ENCODE data around the gene ST3GAL5.
"Not testable (repeated sequence)": the region's sequence is repeated elsewhere in the genome, so short reads cannot be mapped to it uniquely, and the experiment has no call there.

ST3GAL5 gene

GRCh38 chr2:85888684-85889626, at the start of gene ST3GAL5:
Gene ST3GAL5 (minus strand): TSS chr2:85888990. CDS start chr2:85888905, 85 bp downstream.
- peak within 1 kb of the TSS; percentile 87 for H3K4me3 Mint-ChIP-seq
- CTCF ChIA-PET: interaction anchor here (0.6 to 7.7 kb wide), 25 partner anchors 10 to 245 kb away, joined by 3 to 170 read pairs (median 4); no protein-coding TSS in a partner anchor
- H3K27ac Mint-ChIP-seq: peak within 1 kb of the TSS; percentile 93
- peaks cover 29% of the 10 kb centered on the region for H3K36me3 Mint-ChIP-seq
- peaks cover 4% of the 10 kb centered on the region for H3K27me3 Mint-ChIP-seq
- no peaks in the 10 kb centered on the region for H3K9me3 Mint-ChIP-seq
- peak; percentile 95 for DNase-seq
- H3K4me1 Mint-ChIP-seq: peaks cover 68% of the 10 kb centered on the region

GRCh38 chr2:85938456-85938855, 49.7 kb upstream of the ST3GAL5 start:
- CTCF ChIA-PET: interaction anchor here (1.0 kb wide), 1 partner anchor 97 kb away, joined by 5 read pairs; no protein-coding TSS in a partner anchor
- no peak overlapping the region for H3K27ac Mint-ChIP-seq
- H3K4me1 Mint-ChIP-seq: peaks cover 10% of the 10 kb centered on the region
- peaks cover 11% of the 10 kb centered on the region for H3K27me3 Mint-ChIP-seq
- peaks cover 21% of the 10 kb centered on the region for H3K9me3 Mint-ChIP-seq
- H3K36me3 Mint-ChIP-seq: peaks cover 9% of the 10 kb centered on the region
- no peak for DNase-seq
- no peak overlapping the region for H3K4me3 Mint-ChIP-seq

DNA sequence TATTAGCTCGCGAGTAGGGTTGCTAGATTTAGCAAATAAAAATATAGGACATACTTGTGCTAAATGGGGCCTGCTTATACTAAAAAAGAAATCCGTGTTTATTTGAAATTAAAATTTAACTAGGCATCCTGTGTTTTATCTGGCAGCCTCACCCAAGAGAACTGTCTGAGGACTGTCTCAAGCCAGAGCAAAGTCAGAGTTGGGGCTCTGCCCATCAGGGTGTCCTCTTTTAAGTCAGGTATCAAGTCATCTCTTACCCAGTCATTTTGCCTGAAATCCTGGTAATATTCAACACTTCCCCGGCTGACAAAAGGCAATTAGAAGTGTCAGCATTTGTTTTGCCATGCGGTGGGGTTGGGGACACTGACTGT, 48.3 kb upstream of the ST3GAL5 start:
- peaks cover 8% of the 10 kb centered on the region for H3K9me3 Mint-ChIP-seq
- CTCF ChIA-PET: no interaction called here
- peaks cover 2% of the 10 kb centered on the region for H3K36me3 Mint-ChIP-seq
- DNase-seq: no peak
- peaks cover 20% of the 10 kb centered on the region for H3K4me1 Mint-ChIP-seq
- H3K27me3 Mint-ChIP-seq: peaks cover 11% of the 10 kb centered on the region
- no peak overlapping the region for H3K4me3 Mint-ChIP-seq
- H3K27ac Mint-ChIP-seq: no peak overlapping the region

GRCh38 chr2:85936421-85937068, 47.8 kb upstream of the ST3GAL5 start:
- Mint-ChIP-seq H3K9me3 (peaks cover 4% of the 10 kb centered on the region), H3K27me3 (peaks cover 11% of the 10 kb centered on the region), H3K4me1 (peaks cover 25% of the 10 kb centered on the region), H3K27ac (no peak overlapping the region), H3K36me3 (no peaks in the 10 kb centered on the region), H3K4me3 (no peak overlapping the region)
- CTCF ChIA-PET: no interaction called here
- no peak for DNase-seq

GRCh38 chr2:85935746-85936208, 47.0 kb upstream of the ST3GAL5 start:
- no peak overlapping the region for H3K4me3 Mint-ChIP-seq
- no peaks in the 10 kb centered on the region for H3K9me3 Mint-ChIP-seq
- H3K27me3 Mint-ChIP-seq: peaks cover 11% of the 10 kb centered on the region
- no peak for DNase-seq
- CTCF ChIA-PET: no interaction called here
- peaks cover 25% of the 10 kb centered on the region for H3K4me1 Mint-ChIP-seq
- no peaks in the 10 kb centered on the region for H3K36me3 Mint-ChIP-seq
- no peak overlapping the region for H3K27ac Mint-ChIP-seq

- Mint-ChIP-seq H3K27ac (no peak overlapping the region), H3K4me1 (peaks cover 25% of the 10 kb centered on the region), H3K36me3 (no peaks in the 10 kb centered on the region), H3K4me3 (no peak overlapping the region), H3K9me3 (no peaks in the 10 kb centered on the region), H3K27me3 (peaks cover 7% of the 10 kb centered on the region)
- no peak for DNase-seq
- CTCF ChIA-PET: no interaction called here
Observed at GRCh38 chr2:85935170-85935745, 46.5 kb upstream of the ST3GAL5 start.

- CTCF ChIA-PET: interaction anchor here (0.6 kb wide), 1 partner anchor 424 kb away, joined by 3 read pairs; no protein-coding TSS in a partner anchor
- peaks cover 28% of the 10 kb centered on the region for H3K4me1 Mint-ChIP-seq
- peaks cover 2% of the 10 kb centered on the region for H3K9me3 Mint-ChIP-seq
- peak; percentile 23 for DNase-seq
- peaks cover 14% of the 10 kb centered on the region for H3K27me3 Mint-ChIP-seq
- no peak overlapping the region for H3K4me3 Mint-ChIP-seq
- H3K36me3 Mint-ChIP-seq: peaks cover 2% of the 10 kb centered on the region
- peak overlapping the region; percentile 12 for H3K27ac Mint-ChIP-seq
Observed at GRCh38 chr2:85933753-85934594, 45.2 kb upstream of the ST3GAL5 start.

GRCh38 chr2:85931151-85931550, 42.4 kb upstream of the ST3GAL5 start:
- H3K9me3 Mint-ChIP-seq, DNase-seq, CTCF ChIA-PET, H3K36me3 Mint-ChIP-seq, H3K4me3 Mint-ChIP-seq, H3K27ac Mint-ChIP-seq: not testable (repeated sequence)
- Mint-ChIP-seq H3K27me3 (peaks cover 19% of the 10 kb centered on the region), H3K4me1 (peaks cover 34% of the 10 kb centered on the region)

DNA sequence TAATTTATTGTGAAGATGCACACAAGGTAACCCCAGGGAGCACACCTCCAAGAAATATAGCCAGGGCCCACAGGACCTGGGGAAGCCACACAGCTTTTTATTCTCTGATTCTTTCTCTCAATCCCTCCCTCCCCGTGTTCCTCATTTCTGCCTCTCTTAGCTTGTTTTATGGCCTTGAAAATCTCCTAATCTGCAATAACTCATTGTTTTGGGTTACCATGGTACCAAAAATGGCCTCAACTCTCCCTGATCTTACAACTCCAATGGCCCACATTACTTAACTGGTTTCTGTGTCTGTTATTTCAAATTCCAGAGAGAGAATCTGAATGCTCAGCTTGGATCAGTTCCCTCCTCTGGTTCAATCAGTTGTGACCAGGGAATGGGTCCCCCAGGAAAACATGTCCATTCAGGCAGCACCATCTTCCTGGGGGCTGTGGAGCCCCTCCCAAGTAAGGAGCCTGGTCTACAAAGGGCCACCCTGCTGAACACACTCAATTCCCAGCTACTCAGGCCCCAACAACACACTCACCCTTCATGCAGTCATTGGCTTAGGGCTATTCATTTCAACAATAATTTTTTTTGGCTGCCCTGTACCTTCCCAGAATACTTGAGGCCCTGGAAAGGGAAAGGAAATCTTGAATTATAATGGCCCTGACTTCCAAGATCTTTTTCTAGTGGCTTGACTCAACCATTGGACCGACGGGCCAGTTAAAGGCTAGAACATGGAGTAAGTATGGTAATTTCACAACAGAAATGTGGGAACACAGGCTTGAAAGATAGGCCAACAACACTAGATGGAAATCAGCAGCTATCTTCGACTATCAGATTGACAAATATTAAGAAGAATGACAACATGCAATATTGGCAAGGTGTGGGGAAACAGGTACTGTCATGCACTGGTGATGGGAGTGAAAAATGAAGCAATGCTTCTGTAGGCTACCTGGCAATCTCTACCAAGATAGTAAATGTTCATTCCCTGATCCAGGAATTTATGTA, 41.6 kb upstream of the ST3GAL5 start:
- Mint-ChIP-seq H3K9me3 (peaks cover 4% of the 10 kb centered on the region), H3K27me3 (peaks cover 19% of the 10 kb centered on the region), H3K36me3 (peaks cover 2% of the 10 kb centered on the region), H3K4me3 (no peak overlapping the region), H3K27ac (no peak overlapping the region), H3K4me1 (peaks cover 35% of the 10 kb centered on the region)
- CTCF ChIA-PET: no interaction called here
- DNase-seq: no peak

GRCh38 chr2:85929096-85930050, 40.6 kb upstream of the ST3GAL5 start:
- no peak overlapping the region for H3K27ac Mint-ChIP-seq
- peaks cover 19% of the 10 kb centered on the region for H3K27me3 Mint-ChIP-seq
- peaks cover 2% of the 10 kb centered on the region for H3K36me3 Mint-ChIP-seq
- DNase-seq: no peak
- H3K4me1 Mint-ChIP-seq: peaks cover 44% of the 10 kb centered on the region
- no peak overlapping the region for H3K4me3 Mint-ChIP-seq
- H3K9me3 Mint-ChIP-seq: peaks cover 4% of the 10 kb centered on the region
- CTCF ChIA-PET: interaction anchor here (0.8 to 2.1 kb wide), 3 partner anchors 40 to 106 kb away, joined by 3 to 6 read pairs (median 3); partner anchors contain the start of gene ST3GAL5

- peaks cover 22% of the 10 kb centered on the region for H3K27me3 Mint-ChIP-seq
- peaks cover 2% of the 10 kb centered on the region for H3K36me3 Mint-ChIP-seq
- H3K4me1 Mint-ChIP-seq: peaks cover 29% of the 10 kb centered on the region
- CTCF ChIA-PET: no interaction called here
- no peak overlapping the region for H3K4me3 Mint-ChIP-seq
- peaks cover 4% of the 10 kb centered on the region for H3K9me3 Mint-ChIP-seq
- no peak overlapping the region for H3K27ac Mint-ChIP-seq
- DNase-seq: no peak
Observed at GRCh38 chr2:85926931-85927661, 38.3 kb upstream of the ST3GAL5 start.

Measured in activated naive CD4-positive, alpha-beta T cell treated with anti-CD3 and anti-CD28 coated beads, Interleukin-2, amount 10 ng/mL, durations not matched to agents 7 days and 5 days (primary cell).